GM18867 (cell line): Measurements from ENCODE around the gene SEMA4F.
"Not testable (repeated sequence)": the region's sequence is repeated elsewhere in the genome, so short reads cannot be mapped to it uniquely, and the experiment has no call there.

ENCODE experiments used
- ATAC-seq: cut with Tn5 transposase; IDR thresholded peaks from one replicate; pipeline ENCODE4 v1.9.1; 2021; ENCODE audit warnings: mild to moderate bottlenecking, moderate library complexity; ENCODE audit not compliant: unreplicated experiment

SEMA4F gene

DNA sequence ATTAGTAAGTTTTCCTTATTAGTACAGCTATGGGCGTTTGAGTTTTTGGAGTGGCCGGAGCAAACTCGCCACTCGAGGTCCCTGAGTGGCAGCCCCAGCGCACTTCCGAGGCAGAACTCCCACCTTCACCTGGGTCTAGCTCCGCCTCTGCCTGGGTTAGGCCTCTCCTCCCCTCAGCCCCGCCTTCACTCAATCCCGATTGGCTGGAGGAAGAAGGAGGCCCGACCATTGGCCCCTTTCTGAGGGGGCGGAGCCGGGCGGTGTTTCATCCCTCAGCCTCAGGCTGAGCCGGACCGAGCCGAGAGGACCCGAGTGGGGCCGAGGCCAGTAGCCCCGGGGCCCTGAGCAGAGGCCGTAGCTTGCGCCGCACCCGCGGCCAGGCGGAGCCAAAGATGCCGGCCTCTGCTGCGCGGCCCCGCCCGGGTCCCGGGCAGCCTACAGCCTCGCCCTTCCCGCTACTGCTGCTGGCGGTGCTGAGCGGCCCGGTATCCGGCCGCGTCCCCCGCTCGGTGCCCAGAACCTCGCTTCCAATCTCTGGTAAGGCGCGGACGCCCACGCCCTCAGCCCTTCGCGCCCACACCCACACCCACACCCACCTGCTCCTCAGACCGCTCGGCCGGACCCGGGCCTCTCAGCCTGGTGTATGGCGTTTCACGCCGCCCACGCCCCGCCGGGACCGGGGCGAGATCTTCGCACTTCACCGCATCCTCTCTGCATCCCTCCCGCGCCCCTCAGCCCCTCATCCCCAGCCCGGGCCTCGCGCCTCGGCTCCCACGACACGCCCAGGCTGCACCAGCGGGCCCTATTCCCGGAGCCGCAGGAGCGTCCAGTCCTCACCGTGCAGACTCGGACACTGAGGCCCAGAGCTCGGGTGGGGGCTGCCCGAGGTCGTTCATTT, at the start of gene SEMA4F:
TSS of gene SEMA4F (plus strand) at position 263 of the 898 bp plus-strand sequence. CDS start at position 393, 130 bp downstream.
- peak; percentile 99 for ATAC-seq

DNA sequence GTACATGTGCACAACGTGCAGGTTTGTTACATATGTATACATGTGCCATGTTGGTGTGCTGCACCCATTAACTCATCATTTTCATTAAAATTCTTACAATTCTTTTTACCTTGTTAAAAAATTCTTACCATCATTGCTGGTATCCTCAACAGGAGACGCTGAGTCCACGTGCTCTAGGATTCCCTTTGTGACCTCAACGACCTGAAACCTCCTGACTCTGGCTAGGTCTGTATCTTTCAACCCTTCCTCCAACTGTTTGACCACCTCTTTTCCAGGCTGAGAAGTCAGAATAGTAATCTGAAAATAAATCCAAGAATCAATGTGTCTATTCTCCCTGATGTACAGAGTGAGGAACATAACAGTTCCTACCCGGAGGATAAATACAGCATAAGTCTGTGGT, 47.1 kb upstream of the SEMA4F start:
- no peak for ATAC-seq

DNA sequence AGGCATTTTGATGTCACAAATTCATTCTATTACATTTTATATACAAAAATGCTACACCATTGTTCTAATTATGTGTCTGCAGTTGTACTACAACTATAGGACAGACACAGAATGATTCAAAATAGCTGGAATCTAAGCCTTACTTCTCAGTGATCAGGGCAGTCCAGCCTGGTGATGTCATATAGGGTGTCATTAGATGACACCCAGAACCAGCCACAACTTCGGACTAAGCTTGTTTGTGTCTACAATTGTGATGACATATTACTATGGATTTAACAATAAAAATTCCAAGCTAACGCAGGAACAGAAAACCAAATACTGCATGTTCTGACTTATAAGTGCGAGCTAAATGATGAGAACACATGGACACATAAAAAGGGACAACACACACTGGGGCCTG, 36.9 kb upstream of the SEMA4F start:
- no peak for ATAC-seq

DNA sequence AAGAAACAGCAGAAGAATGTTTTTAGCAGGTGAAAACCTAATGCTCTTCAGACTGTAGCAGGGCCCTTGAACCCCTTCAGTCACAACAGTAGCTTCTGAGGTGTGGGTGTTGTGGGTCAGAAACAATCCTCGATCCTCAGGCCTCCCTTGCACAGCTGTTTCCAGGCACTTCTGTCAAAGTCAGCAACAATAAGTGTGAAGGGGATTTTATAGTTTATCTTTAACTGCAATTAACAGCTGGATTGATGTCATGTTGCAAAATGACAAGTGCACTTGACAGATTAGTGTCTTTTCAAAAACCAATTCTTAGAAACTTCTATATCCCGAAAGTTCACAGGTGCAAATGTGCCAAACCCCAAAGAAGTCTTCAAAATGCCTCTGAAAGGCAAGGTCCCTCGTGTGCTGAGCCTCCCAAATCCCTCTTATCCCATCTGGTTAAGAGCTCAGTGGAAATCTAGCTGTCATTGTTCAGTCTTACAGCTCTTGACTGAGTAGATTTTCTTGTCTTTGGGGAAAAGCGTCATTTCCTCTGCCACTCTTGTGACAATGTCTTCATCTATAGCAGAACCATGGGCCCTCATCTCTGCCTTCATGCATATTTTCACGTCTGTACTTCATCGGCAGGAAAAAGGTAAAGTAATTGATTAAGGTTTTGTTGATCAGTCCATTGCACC, 35.5 kb upstream of the SEMA4F start:
- ATAC-seq = no peak

DNA sequence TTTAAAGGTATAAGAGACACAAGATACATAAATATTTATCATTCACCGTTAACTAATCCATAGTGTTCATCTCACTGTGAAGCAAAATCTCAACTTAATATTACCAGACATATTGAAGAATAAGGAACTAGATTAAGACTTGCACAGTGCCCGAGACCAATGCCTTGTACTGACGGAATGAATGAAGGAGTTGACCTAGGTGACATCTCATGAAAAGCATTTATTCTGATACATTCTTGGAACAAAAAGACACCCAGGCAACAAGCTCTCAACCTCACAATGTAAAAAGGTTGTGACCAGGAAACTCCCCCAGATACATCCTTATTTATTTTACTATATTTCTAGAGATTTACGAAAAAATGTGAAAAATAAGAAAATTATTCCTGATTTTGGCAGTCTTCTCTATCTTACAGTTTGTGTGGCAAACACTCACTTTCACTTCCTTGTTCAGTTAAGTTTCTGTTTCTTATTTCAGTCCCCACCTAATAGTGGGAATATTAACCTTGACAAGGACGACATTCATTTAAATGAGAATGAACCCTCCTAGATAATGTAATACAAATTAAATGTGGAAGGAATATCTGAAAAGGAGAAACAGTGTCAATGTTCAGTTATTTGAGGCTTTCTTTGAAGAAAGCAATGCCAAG, 34.3 kb upstream of the SEMA4F start:
- ATAC-seq = no peak

DNA sequence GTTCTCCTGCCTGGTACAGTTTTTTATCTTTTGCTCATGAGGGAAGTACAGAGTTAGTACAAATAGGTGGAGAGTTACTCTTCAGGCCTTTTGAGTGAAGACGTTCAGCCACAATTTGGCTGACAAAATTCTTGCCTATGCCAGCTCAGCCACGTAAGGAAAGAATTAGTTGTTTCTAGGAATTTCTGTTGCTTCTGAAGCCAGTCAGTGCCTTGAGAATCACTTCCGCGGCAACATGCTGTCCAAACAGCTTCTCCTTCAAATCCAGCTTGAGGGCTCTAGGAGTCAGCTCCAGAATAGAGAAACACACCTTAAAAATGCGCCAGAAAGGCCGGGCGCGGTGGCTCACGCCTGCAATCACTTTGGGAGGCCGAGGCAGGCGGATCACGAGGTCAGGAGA, 33.4 kb upstream of the SEMA4F start:
- no peak for ATAC-seq

DNA sequence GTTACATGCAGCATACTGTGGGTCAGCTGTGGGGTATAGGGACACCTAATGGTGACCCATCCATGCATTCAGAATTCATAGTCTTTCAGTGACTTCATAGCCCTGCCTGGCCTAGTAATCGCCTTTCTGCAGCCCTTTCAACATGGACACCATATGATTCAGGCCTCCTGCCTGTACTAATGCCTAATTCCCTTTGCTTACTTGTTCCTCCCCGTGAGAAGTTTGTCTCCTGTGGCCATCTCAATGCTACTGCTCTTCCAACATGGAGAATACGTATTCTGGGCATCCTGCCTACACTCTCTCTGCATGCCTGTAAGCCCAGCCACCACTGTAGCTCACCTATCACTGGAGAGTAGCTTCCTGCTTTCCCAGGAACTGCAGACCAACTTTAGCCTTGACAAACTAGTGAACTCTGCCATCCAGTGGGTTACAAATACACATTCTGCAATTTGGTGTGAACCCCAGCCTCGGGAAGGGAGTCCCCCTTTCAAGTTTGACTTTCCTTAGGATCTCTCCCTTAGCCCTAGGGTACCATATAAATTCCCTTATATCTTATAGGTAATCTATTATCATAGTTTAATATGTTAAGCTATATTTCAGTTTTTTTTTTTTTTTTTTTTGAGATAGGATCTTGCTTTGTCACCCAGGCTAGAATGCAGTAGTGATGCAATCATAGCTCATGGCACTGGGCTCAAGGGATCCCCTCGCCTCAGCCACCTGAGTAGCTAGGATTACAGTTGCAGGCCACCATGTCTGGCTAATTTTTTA, 28.2 kb upstream of the SEMA4F start:
- ATAC-seq = no peak

- ATAC-seq = no peak
Measured at GRCh38 chr2:74628538-74629105, 25.4 kb upstream of the SEMA4F start.

DNA sequence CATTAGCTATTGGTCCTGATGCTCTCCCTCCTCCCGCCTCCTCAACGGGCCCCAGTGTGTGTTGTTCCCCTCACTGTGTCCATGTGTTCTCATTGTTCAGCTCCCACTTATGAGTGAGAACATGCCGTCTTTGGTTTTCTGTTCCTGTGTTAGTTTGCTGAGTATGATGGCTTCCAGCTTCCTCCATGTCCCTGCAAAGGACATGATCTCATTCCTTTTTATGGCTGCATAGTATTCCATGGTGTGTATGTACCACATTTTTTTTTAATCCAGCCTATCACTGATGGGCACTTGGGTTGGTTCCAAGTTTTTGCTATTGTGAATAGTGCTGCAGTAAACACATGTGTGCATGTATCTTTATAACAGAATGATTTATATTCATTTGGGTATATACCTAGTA, 23.6 kb upstream of the SEMA4F start:
- not testable (repeated sequence) for ATAC-seq

GRCh38 chr2:74632209-74632938, 21.7 kb upstream of the SEMA4F start:
- ATAC-seq = no peak

DNA sequence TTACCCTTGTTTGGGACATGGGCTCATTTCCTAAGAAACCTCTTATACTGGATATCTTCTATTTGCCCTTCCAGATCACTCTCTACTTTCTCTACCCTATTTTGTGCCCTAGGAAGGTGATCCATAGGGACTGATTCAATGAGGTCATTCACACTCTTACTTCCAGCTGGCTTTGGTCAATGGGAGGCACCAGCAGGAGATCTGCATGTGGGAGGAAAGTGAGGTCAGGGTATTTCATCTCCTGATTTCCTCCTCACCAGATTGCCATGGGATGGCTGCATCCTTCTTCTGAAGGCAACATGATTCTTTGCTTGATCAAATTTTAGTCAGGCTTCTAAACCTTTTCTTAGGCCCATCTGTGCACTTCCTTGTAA, 21.1 kb upstream of the SEMA4F start:
- ATAC-seq = no peak

GRCh38 chr2:74639550-74639949, 14.5 kb upstream of the SEMA4F start:
- no peak for ATAC-seq

DNA sequence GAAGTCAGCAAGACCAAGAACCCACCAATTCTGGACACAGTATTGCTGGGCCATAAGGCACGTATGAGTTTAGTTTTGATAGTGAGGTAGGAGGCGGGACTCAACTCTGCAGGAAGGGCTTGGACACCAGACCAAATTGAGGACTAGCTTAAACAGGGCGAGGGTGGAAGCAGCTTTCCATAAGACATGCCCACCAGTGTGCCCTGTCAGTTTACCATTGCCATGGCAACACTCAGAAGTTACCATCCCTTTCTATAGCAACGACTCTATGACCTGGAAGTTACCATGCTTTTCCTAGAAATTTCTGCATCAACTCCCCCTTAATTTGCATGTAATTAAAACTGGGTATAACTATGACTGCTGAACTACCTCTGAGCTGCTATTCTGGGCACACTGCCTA, 8.7 kb upstream of the SEMA4F start:
- no peak for ATAC-seq

GRCh38 chr2:74646201-74646600, 7.8 kb upstream of the SEMA4F start:
- ATAC-seq = no peak

- ATAC-seq = no peak
Measured at GRCh38 chr2:74646834-74647482, 7.1 kb upstream of the SEMA4F start.

GRCh38 chr2:74648009-74648443, 6.0 kb upstream of the SEMA4F start, which contains the start of gene M1AP:
M1AP (minus strand) TSS chr2:74648330; CDS start chr2:74640275, 8,055 bp downstream.
- ATAC-seq = no peak

- ATAC-seq = peak; percentile 17
Measured at GRCh38 chr2:74653589-74653984, 460 bp upstream of the SEMA4F start.

- no peak for ATAC-seq
Measured at GRCh38 chr2:74655579-74655978, 1.5 kb downstream of the SEMA4F start.

DNA sequence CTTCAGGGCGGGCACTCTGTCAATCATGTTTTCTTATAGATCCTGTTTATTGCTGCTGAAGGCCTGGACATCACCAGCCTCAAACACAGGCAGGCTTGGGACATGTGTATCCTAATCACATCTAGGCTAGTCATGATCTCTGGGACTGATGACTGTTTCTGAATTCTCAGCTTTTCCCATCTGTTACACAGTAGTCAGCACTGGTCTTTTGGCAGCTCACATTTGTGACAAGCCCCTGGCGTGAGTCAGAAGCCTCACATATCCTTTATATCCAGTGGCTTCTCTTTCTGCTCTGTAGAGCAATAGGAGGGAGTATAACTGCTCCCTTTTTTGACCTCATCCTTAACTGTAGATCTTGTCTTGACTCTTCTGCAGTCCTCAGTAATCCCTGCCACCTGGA, 4.5 kb downstream of the SEMA4F start:
- ATAC-seq = no peak
